ENCODE data around the gene DRAXIN.

DRAXIN gene

DNA sequence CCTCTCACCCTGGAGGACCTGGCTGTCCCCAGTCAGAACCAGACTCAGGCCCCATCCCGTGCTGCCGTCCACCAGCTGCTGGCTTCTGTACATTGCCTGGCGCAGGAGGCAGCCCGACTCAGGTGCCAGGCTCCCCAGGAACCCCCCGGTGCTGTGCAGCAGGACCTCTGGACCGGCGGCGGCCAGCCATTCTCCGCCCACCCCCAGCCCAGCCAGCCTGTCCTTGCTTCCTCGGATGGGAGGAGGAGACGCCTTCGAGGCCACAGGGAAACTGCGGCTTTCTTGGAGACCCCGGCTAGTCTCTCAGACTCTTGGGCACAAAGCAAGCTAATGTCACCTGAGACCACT lies 74.9 kb downstream of the DRAXIN start:
- no peak for DNase-seq

DNA sequence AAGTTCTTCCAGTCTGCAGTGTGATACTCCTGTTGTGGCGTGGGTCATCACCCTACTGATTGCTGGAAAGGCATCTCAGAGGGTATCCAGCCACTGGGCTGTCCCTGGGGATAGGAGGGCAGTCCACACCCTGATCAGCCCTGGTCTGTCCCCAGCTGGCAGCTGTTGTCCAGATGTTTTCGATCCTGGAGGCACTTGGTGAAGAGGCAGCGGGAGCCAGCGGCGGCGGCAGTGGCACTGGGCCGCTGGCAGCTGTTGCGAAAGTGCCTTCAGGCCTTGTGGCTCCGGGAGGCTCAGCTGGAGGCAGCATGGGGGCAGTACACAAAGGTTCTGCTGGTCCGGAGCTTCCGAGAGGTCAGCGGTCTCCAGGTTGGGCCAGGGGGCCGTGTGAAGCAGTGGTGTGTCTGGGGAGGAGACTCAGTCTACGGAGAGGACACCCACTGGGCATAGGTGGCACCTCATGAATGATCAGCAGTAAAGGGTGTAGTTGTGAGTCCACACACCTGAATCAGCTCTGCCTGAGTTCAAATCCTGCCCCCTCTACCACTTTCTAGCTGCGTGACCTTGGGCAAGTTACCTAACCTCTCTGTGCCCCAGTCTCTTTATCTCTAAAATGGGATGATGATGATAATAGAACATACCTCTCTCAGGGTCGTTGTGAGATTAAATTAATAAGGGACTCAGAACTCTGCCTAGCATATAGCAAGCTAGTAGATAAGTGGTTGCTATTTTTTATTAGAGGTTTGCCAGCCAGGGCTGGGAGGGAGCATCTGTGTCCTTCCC lies 76.6 kb downstream of the DRAXIN start:
- DNase-seq = no peak

DNA sequence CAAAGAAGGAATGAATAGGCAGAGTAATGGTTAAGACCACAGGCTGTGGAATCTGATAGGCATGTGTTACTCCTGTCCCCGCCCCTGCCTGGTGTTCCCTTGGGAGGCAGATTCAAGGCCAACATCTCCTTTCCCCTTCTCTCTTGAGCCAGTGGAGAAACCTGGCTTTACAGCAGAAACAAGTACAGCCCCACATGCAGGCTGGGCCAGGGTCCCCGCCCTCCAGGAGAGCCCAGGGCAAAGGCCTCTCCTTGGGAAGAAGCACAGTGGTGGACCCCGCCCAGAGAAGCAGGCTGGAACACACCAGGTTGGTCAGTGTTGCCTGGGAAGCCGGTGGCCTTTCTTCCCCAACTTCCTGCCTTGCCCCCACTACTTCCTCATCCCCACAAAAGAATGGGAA lies 77.3 kb downstream of the DRAXIN start:
- DNase-seq = no peak

DNA sequence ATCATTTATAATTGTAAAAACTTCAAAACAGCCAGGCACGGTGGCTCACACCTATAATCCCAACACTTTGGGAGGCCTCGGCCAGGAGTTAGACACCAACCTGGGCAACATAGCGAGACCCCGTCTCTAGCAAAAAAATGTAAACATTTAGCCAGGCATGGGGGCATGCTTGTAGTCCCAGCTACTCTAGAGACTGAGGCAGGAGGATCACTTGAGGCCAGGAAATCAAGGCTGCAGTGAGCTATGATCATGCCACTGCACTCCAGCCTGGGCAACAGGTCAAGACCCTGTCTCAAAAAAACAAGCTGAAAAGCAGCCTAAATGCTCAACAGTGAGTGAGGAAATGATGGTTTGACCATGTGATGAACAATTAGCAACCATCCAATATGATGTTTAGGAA lies 77.8 kb downstream of the DRAXIN start:
- no peak for DNase-seq

DNA sequence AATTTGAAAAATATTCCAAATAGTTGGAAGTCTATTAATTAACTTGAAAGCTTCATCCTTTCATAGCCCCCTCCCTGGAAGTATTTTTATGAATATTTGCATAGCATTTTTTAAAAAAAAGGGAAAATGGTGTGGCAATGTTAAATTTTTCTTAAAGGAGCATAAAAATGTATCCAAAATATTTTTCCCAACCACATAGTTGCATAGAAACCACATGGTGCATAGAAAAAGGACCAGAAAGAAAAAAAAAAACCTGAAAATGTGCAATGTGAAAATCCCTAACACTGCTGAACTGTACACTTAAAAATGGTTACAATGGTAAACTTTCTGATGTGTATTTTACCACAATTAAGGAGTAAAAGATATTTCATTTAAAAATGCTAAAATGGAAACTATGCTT lies 78.5 kb downstream of the DRAXIN start:
- DNase-seq = no peak

DNA sequence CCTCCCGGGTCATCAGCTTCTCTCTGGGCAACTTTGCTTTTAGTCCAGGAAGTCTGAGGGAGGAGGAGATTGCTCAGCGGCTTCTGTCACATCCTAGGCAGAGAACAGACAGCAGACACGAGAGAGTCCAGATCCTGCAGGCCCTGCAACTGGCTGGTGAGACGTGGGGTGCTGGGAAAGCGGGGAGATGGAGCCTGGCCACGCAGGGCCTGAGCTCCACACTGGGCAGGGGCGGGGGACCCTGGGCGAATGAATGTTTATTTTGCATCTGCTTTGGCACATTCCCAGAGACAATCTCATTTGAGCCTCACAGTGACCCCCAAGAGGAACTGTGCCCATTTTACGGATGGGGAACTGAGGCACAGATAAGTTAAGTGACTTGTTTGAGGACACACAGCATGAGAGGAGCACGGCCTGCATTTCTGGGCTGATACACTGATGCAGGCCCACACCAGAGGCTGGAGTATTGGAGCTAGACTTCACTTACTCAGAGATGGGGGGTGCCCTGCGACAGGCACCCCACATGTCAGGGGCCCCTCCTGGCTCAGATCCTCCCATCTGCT lies 80.1 kb downstream of the DRAXIN start:
- DNase-seq = no peak

DNA sequence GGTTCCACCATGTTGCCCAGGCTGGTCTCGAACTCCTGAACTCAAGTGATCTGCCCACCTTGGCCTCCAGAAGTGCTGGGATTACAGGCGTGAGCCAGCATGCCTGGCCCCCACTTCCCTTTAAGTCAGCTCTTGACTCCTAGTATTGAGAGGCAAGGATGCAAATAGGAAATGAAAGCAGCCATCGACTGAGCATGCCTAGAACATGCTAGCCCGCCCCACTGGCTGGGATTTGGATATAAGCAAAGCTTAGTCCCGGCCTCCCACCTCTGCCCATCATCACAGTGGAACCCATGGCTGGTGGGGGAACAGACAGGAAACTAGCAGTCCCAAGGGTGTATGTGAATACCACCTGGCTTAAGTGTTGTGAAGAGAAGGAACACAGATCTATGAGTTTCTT lies 80.9 kb downstream of the DRAXIN start:
- no peak for DNase-seq

DNA sequence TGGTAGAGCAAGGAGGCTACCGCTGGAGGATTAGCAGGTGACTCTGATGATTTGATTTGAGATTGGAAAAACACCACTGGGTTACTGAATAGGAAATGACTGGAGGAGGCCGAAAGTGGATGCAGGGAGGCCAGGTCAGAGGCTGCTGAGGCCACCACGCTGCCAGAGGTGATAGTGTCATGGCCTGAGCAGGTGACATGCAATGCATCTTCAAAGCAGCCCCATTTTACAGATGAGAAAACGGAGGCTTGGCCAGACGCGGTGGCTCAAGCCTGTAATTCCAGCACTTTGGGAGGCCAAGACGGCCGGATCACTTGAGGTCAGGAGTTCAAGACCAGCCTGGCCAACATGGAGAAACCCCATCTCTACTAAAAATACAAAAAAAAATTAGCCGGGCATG lies 83.2 kb downstream of the DRAXIN start:
- no peak for DNase-seq
